Stimulated activated CD4-positive, alpha-beta T cell treated with anti-CD3 and anti-CD28 coated beads, Interleukin-4, amount 100 ng/mL, for 4 hours (primary cell): Measurements from ENCODE around the gene POTED.
"Not testable (repeated sequence)": the region's sequence is repeated elsewhere in the genome, so short reads cannot be mapped to it uniquely, and the experiment has no call there.

ENCODE experiments used
- DNase-seq, 2 experiments: peaks; one replicate each; pipeline ENCODE4 v3.0.0-alpha.2; 2020

The POTED gene

GRCh38 chr21:13609477-13609876 lies at the start of gene POTED:
POTED (plus strand) TSS chr21:13609777; CDS start chr21:13610229, 452 bp downstream.
- DNase-seq = not testable (repeated sequence)

GRCh38 chr21:13650101-13650500 lies 40.5 kb downstream of the POTED start:
- not testable (repeated sequence) for DNase-seq

DNA sequence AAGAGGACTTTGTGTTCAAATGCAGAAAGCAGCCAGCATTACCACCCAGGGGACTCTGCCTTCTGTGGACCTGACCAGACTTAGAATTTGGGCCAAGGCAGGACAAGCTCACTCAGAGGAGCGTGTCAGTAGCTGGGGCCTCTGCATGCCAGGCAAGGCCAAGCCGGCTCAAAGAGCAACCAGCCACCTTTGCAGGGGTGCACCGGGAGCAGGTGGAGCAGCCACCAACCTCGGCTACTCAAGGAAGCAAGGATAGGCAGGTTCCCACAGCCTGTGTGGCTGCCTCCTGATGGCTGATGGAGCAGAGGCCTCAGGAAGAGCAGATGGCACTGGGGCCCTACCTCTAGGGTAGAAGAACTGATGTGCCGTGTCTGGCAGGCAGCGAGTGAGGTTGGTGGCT lies 42.2 kb downstream of the POTED start:
- DNase-seq = not testable (repeated sequence)
